Measurements from ENCODE around the gene SEBOX.

DNA sequence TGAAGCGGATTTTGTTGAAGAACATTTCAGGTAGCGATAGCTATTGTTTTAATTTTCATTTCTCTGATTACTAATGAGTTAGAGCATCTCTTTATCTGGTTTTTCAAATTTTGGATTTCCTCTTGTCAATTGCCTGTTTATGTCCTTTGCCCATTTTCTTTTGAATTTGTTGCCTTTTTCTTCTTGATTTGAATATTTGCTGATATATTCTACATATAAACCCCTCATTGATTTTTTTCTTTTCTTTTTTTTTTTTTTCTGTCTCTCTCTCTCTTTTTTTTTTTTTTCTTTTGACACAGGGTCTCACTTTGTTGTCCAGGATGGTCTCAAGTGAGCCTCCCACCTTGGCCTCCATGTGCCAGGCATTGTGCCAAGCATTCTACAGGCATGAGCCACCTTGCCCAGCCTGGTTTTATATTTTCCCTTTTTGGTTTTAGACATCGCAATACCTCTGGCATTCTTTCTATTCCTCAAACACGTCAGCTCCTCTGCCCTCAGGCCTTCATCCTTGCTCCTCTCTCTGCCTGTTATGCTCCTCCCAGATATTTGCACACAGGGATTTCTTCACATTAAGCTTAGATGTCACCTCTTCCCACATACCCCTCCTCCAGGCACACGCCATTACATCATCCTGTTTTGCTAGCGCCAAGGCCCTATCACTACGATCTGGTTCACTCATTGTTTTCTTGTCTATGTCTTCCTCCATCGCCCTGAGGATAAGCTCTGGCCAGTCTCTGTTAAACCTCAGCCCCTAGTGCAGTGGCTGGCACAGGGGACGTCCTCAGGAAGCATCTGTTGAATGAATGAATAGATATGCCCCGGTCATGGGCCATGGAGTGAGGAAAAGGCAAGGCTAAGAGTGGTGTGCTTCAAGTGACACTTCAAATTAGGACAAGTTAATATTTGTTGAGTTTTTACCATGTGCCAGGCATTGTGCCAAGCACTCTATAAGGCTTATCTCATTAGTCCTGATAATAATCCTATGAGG lies 15.1 kb upstream of the SEBOX start:
- TF ChIP-seq, protein P1, sequence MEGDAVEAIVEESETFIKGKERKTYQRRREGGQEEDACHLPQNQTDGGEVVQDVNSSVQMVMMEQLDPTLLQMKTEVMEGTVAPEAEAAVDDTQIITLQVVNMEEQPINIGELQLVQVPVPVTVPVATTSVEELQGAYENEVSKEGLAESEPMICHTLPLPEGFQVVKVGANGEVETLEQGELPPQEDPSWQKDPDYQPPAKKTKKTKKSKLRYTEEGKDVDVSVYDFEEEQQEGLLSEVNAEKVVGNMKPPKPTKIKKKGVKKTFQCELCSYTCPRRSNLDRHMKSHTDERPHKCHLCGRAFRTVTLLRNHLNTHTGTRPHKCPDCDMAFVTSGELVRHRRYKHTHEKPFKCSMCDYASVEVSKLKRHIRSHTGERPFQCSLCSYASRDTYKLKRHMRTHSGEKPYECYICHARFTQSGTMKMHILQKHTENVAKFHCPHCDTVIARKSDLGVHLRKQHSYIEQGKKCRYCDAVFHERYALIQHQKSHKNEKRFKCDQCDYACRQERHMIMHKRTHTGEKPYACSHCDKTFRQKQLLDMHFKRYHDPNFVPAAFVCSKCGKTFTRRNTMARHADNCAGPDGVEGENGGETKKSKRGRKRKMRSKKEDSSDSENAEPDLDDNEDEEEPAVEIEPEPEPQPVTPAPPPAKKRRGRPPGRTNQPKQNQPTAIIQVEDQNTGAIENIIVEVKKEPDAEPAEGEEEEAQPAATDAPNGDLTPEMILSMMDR (IDR thresholded peaks at IDR 0.05): no peak
- TF ChIP-seq POLR2A (IDR thresholded peaks at IDR 0.05) (no peak), POLR2AphosphoS5 (IDR thresholded peaks at IDR 0.05) (no peak)
